GM19035 (cell line): ENCODE data around the gene CLCN3.
"Not testable (repeated sequence)": the region's sequence is repeated elsewhere in the genome, so short reads cannot be mapped to it uniquely, and the experiment has no call there.

ENCODE experiments used
- ATAC-seq: cut with Tn5 transposase; IDR thresholded peaks from one replicate; pipeline ENCODE4 v1.9.1; 2021; ENCODE audit not compliant: unreplicated experiment

CLCN3 gene

GRCh38 chr4:169652535-169652934 lies 32.2 kb downstream of the CLCN3 start:
- no peak for ATAC-seq

GRCh38 chr4:169655401-169655800 lies 35.0 kb downstream of the CLCN3 start:
- ATAC-seq: no peak

- ATAC-seq: no peak
Measured at GRCh38 chr4:169657470-169658107, 37.2 kb downstream of the CLCN3 start.

GRCh38 chr4:169658196-169658595 lies 37.8 kb downstream of the CLCN3 start:
- ATAC-seq: no peak

- ATAC-seq: no peak
Measured at GRCh38 chr4:169658975-169659715, 38.8 kb downstream of the CLCN3 start.

GRCh38 chr4:169659716-169660670 lies 39.6 kb downstream of the CLCN3 start:
- peak; percentile 98 for ATAC-seq

GRCh38 chr4:169660929-169661328 lies 40.6 kb downstream of the CLCN3 start:
- no peak for ATAC-seq

GRCh38 chr4:169661761-169662160 lies 41.4 kb downstream of the CLCN3 start:
- ATAC-seq: no peak

- no peak for ATAC-seq
Measured at GRCh38 chr4:169662206-169662605, 41.8 kb downstream of the CLCN3 start.

GRCh38 chr4:169663402-169663801 lies 43.0 kb downstream of the CLCN3 start:
- no peak for ATAC-seq

- ATAC-seq: no peak
Measured at GRCh38 chr4:169663831-169664230, 43.5 kb downstream of the CLCN3 start.

- ATAC-seq: no peak
Measured at GRCh38 chr4:169664615-169665014, 44.2 kb downstream of the CLCN3 start.

GRCh38 chr4:169665046-169665737 lies 44.8 kb downstream of the CLCN3 start:
- ATAC-seq: no peak

GRCh38 chr4:169668069-169668721 lies 47.8 kb downstream of the CLCN3 start:
- ATAC-seq: no peak

- no peak for ATAC-seq
Measured at GRCh38 chr4:169675825-169676224, 55.4 kb downstream of the CLCN3 start.

GRCh38 chr4:169677150-169677748 lies 56.9 kb downstream of the CLCN3 start:
- ATAC-seq: no peak

- not testable (repeated sequence) for ATAC-seq
Measured at GRCh38 chr4:169678486-169678885, 58.1 kb downstream of the CLCN3 start.

GRCh38 chr4:169678951-169679591 lies 58.7 kb downstream of the CLCN3 start:
- not testable (repeated sequence) for ATAC-seq

GRCh38 chr4:169682372-169683047 lies 62.1 kb downstream of the CLCN3 start:
- ATAC-seq: no peak
